ENCODE results near the gene ACO2. TPM values are rescaled to one million over a fixed set of nuclear protein-coding genes. Genes with fewer than 3 reads are reported as not detected.
A peak's percentile ranks its signal among the peaks of the same experiment; 100 is the strongest.

The ACO2 gene
- total and polyA plus RNA-seq, 5 donors from 2014 or later, result 64.3 to 87.5 (median 67.4) TPM

GRCh38 chr22:41576877-41577276, 108.0 kb downstream of the ACO2 start:
- Mint-ChIP-seq H3K9me3 (peaks cover 0 to 1% (median 0%) of the 10 kb centered on the region in 7 donors), H3K27ac (no peak overlapping the region), H3K4me3 (no peak overlapping the region), H3K36me3 (peaks cover 18% of the 10 kb centered on the region), H3K27me3 (no peaks in the 10 kb centered on the region), H3K4me1 (no peaks in the 10 kb centered on the region)
- H3K9me3 ChIP-seq (ENCODE audit: control insufficient read depth in 2 of 2, low read length in 2 of 2), result no peaks in the 10 kb centered on the region
- peak in 1 of 2 donors; percentile 38 for ATAC-seq (ENCODE audit: low read depth in 2 of 2)
- H3K27ac ChIP-seq (ENCODE audit: insufficient read depth, low read length, poor library complexity, severe bottlenecking), result no peak overlapping the region
- no peaks in the 10 kb centered on the region for H3K27me3 ChIP-seq (ENCODE audit: control insufficient read depth, insufficient read depth, low read length)
- DNase-seq, result peak in 2 of 3 donors; percentile 22 to 63
- H3K4me3 ChIP-seq (ENCODE audit: low read depth, low read length), result no peak overlapping the region
- peaks cover 31% of the 10 kb centered on the region for H3K36me3 ChIP-seq (ENCODE audit: control insufficient read depth, insufficient read depth, low read length)
- no peaks in the 10 kb centered on the region for H3K4me1 ChIP-seq (ENCODE audit: control insufficient read depth, insufficient read depth, low read length, poor library complexity, severe bottlenecking)

GRCh38 chr22:41578114-41578513, 109.2 kb downstream of the ACO2 start:
- DNase-seq, result no peak
- H3K4me1 ChIP-seq (ENCODE audit: control insufficient read depth, insufficient read depth, low read length, poor library complexity, severe bottlenecking), result no peaks in the 10 kb centered on the region
- Mint-ChIP-seq H3K36me3 (peaks cover 25% of the 10 kb centered on the region), H3K4me1 (peaks cover 0 to 5% (median 0%) of the 10 kb centered on the region in 4 donors), H3K9me3 (no peaks in the 10 kb centered on the region), H3K27ac (no peak overlapping the region), H3K4me3 (no peak overlapping the region), H3K27me3 (no peaks in the 10 kb centered on the region)
- H3K9me3 ChIP-seq (ENCODE audit: control insufficient read depth in 2 of 2, low read length in 2 of 2), result no peaks in the 10 kb centered on the region
- H3K36me3 ChIP-seq (ENCODE audit: control insufficient read depth, insufficient read depth, low read length), result peaks cover 43% of the 10 kb centered on the region
- no peaks in the 10 kb centered on the region for H3K27me3 ChIP-seq (ENCODE audit: control insufficient read depth, insufficient read depth, low read length)
- H3K27ac ChIP-seq (ENCODE audit: insufficient read depth, low read length, poor library complexity, severe bottlenecking), result no peak overlapping the region
- no peak overlapping the region for H3K4me3 ChIP-seq (ENCODE audit: low read depth, low read length)
- no peak for ATAC-seq (ENCODE audit: low read depth in 2 of 2)

Other genes starting within 250 kb of the ACO2 start
- gene CHADL, start 228.2 kb upstream of the ACO2 start, total RNA-seq, result 1.2 TPM
- gene CHADL, start 228.2 kb upstream of the ACO2 start, polyA plus RNA-seq, result under 1 TPM; 0.22 to 0.58 (median 0.51) TPM
- gene RANGAP1, start 182.9 kb upstream of the ACO2 start, total RNA-seq, result 112 TPM
- gene RANGAP1, start 182.9 kb upstream of the ACO2 start, polyA plus RNA-seq, result 10 to 100 TPM; 19.9 to 26.6 (median 23.0) TPM
- gene ZC3H7B, start 167.6 kb upstream of the ACO2 start, total RNA-seq, result 39.3 TPM
- 1 to 10 TPM in 3 of 4 donors, under 1 TPM in 1; 1.00 to 1.3 (median 1.3) TPM for gene ZC3H7B, start 167.6 kb upstream of the ACO2 start, polyA plus RNA-seq
- gene TEF, start 87.2 kb upstream of the ACO2 start, total RNA-seq, result 9.4 TPM
- gene TEF, start 87.2 kb upstream of the ACO2 start, polyA plus RNA-seq, result 1 to 10 TPM; 4.6 to 5.6 (median 5.1) TPM
- 32.0 TPM for gene TOB2, start 22.3 kb upstream of the ACO2 start, total RNA-seq
- 10 to 100 TPM; 16.3 to 18.0 (median 17.6) TPM for gene TOB2, start 22.3 kb upstream of the ACO2 start, polyA plus RNA-seq
- gene PHF5A, start 425 bp upstream of the ACO2 start, total RNA-seq, result 40.7 TPM
- 10 to 100 TPM; 22.6 to 33.5 (median 25.7) TPM for gene PHF5A, start 425 bp upstream of the ACO2 start, polyA plus RNA-seq
- gene POLR3H, start 75.4 kb downstream of the ACO2 start, total RNA-seq, result 15.2 TPM
- gene POLR3H, start 75.4 kb downstream of the ACO2 start, polyA plus RNA-seq, result 10 to 100 TPM; 12.1 to 21.3 (median 16.9) TPM
- not detected for gene CSDC2, start 91.9 kb downstream of the ACO2 start, total RNA-seq
- gene CSDC2, start 91.9 kb downstream of the ACO2 start, polyA plus RNA-seq, result not detected
- 37.4 TPM for gene PMM1, start 120.7 kb downstream of the ACO2 start, total RNA-seq
- 10 to 100 TPM; 41.8 to 56.0 (median 49.3) TPM for gene PMM1, start 120.7 kb downstream of the ACO2 start, polyA plus RNA-seq
- gene DESI1, start 151.9 kb downstream of the ACO2 start, total RNA-seq, result 30.5 TPM
- gene DESI1, start 151.9 kb downstream of the ACO2 start, polyA plus RNA-seq, result 10 to 100 TPM in 3 of 4 donors, 1 to 10 TPM in 1; 8.6 to 22.8 (median 15.5) TPM
- 167 TPM for gene XRCC6, start 152.2 kb downstream of the ACO2 start, total RNA-seq
- 100 to 1,000 TPM; 413 to 484 (median 460) TPM for gene XRCC6, start 152.2 kb downstream of the ACO2 start, polyA plus RNA-seq
- 159 TPM for gene SNU13, start 219.8 kb downstream of the ACO2 start, total RNA-seq
- 100 to 1,000 TPM; 303 to 341 (median 316) TPM for gene SNU13, start 219.8 kb downstream of the ACO2 start, polyA plus RNA-seq
- gene MEI1, start 230.4 kb downstream of the ACO2 start, total RNA-seq, result 106 TPM
- gene MEI1, start 230.4 kb downstream of the ACO2 start, polyA plus RNA-seq, result 100 to 1,000 TPM; 175 to 288 (median 253) TPM

Data from CD4-positive, CD25-positive, alpha-beta regulatory T cell (primary cell).